ENCODE measurements around the gene FIG4.

- TF ChIP-seq CTCF (IDR thresholded peaks at IDR 0.05; ENCODE audit: insufficient read depth, low read length, poor library complexity, severe bottlenecking) (no peak), EZH2phosphoT487 (conservative IDR thresholded peaks at IDR 0.05; ENCODE audit: low read length) (no peak)
Measured at GRCh38 chr6:109739686-109740085, 48.6 kb downstream of the FIG4 start.

All from SU-DHL-6 (cell line).